Glomerular visceral epithelial cell (primary cell): ENCODE measurements around the gene C2orf42.
"Not testable (repeated sequence)": the region's sequence is repeated elsewhere in the genome, so short reads cannot be mapped to it uniquely, and the experiment has no call there.

ENCODE experiments used
- DNase-seq: peaks from one replicate; pipeline ENCODE4 v3.0.0-alpha.2; 2016; ENCODE audit errors: extremely low spot score

The C2orf42 gene

GRCh38 chr2:70190418-70191243, at the start of gene C2orf42:
Gene C2orf42 (minus strand): TSS chr2:70191019. CDS start chr2:70181985, 9,034 bp downstream.
- DNase-seq = peak; percentile 95

- DNase-seq = no peak
These were observed 49.8 kb upstream of the C2orf42 start for GRCh38 chr2:70240599-70240998.

GRCh38 chr2:70233926-70234325, 43.1 kb upstream of the C2orf42 start:
- no peak for DNase-seq

GRCh38 chr2:70226781-70227180, 36.0 kb upstream of the C2orf42 start:
- DNase-seq = no peak

- peak; percentile 17 for DNase-seq
These were observed 32.5 kb upstream of the C2orf42 start for GRCh38 chr2:70223305-70223704.

GRCh38 chr2:70214953-70215549, 24.2 kb upstream of the C2orf42 start:
- no peak for DNase-seq

GRCh38 chr2:70214365-70214764, 23.5 kb upstream of the C2orf42 start:
- no peak for DNase-seq

- DNase-seq = no peak
These were observed 21.6 kb upstream of the C2orf42 start for GRCh38 chr2:70212298-70212932.

GRCh38 chr2:70211595-70211994, 20.8 kb upstream of the C2orf42 start:
- DNase-seq = no peak

- DNase-seq = no peak
These were observed 13.6 kb upstream of the C2orf42 start for GRCh38 chr2:70204452-70204851.

- DNase-seq = no peak
These were observed 12.3 kb upstream of the C2orf42 start for GRCh38 chr2:70203086-70203485.

- DNase-seq = no peak
These were observed 11.5 kb upstream of the C2orf42 start for GRCh38 chr2:70202236-70202806.

GRCh38 chr2:70201831-70202230, 11.0 kb upstream of the C2orf42 start:
- DNase-seq = no peak

- DNase-seq = no peak
These were observed 10.5 kb upstream of the C2orf42 start for GRCh38 chr2:70201225-70201768.

GRCh38 chr2:70199320-70199864, 8.6 kb upstream of the C2orf42 start:
- DNase-seq = no peak

GRCh38 chr2:70192516-70192915, 1.7 kb upstream of the C2orf42 start:
- DNase-seq = no peak

GRCh38 chr2:70191244-70191735, 471 bp upstream of the C2orf42 start:
- DNase-seq = no peak

- no peak for DNase-seq
These were observed 2.4 kb downstream of the C2orf42 start for GRCh38 chr2:70188460-70188859.

GRCh38 chr2:70187170-70187569, 3.6 kb downstream of the C2orf42 start:
- not testable (repeated sequence) for DNase-seq

- DNase-seq = no peak
These were observed 8.1 kb downstream of the C2orf42 start for GRCh38 chr2:70182689-70183088.

- DNase-seq = no peak
These were observed 9.4 kb downstream of the C2orf42 start for GRCh38 chr2:70181363-70181956.
